Osteoblast (primary cell): ENCODE data around the gene TSPAN11. TPM values are rescaled to one million over a fixed set of nuclear protein-coding genes. Genes with fewer than 3 reads are reported as not detected.

Source experiments
- DNase-seq: peaks from one replicate; pipeline ENCODE4 v3.0.0; 2011; ENCODE audit warnings: low spot score, mixed read lengths; ENCODE audit not compliant: insufficient read length; ENCODE audit errors: missing footprints
- H2AFZ ChIP-seq: 2 replicates; pipeline ENCODE4 v1.6.0; 2011; ENCODE audit warnings: mild to moderate bottlenecking, low read length
- H3K27ac ChIP-seq: 2 replicates; pipeline ENCODE4 v1.5.1; 2011; ENCODE audit warnings: mild to moderate bottlenecking, low read depth, low read length, moderate library complexity
- H3K27me3 ChIP-seq: 2 replicates; pipeline ENCODE4 v1.6.0; 2012; ENCODE audit warnings: mild to moderate bottlenecking, control low read depth, inconsistent platforms, low read length, moderate library complexity; ENCODE audit not compliant: insufficient read depth
- H3K36me3 ChIP-seq: 2 replicates; pipeline ENCODE4 v1.5.1; 2011; ENCODE audit warnings: mild to moderate bottlenecking, low read length, control low read depth, moderate library complexity; ENCODE audit not compliant: insufficient read depth
- H3K4me1 ChIP-seq: 2 replicates; pipeline ENCODE4 v1.5.1; 2011; ENCODE audit warnings: mild to moderate bottlenecking, low read length, control low read depth, moderate library complexity; ENCODE audit not compliant: insufficient read depth
- H3K4me2 ChIP-seq: 2 replicates; pipeline ENCODE4 v1.6.0; 2011; ENCODE audit warnings: mild to moderate bottlenecking, low read length; ENCODE audit not compliant: insufficient read depth
- H3K4me3 ChIP-seq: fragments of 200-600 bp; sonication (generic); 3 replicates; pipeline ENCODE4 v1.5.1; 2012; ENCODE audit warnings: mild to moderate bottlenecking, low read length, inconsistent platforms; ENCODE audit not compliant: insufficient read depth
- H3K79me2 ChIP-seq: 2 replicates; pipeline ENCODE4 v1.6.0; 2012; ENCODE audit warnings: mild to moderate bottlenecking, low read length, control low read depth, inconsistent platforms; ENCODE audit not compliant: insufficient read depth
- H3K9me3 ChIP-seq: 2 replicates; pipeline ENCODE4 v1.5.1; 2011; ENCODE audit warnings: low read depth, low read length, control low read depth
- H4K20me1 ChIP-seq: 2 replicates; pipeline ENCODE4 v1.6.0; 2012; ENCODE audit warnings: mild to moderate bottlenecking, low read length, control low read depth; ENCODE audit not compliant: insufficient read depth
- CTCF ChIP-seq: IDR thresholded peaks from 2 replicates; pipeline ENCODE4 v1.5.1; 2011; ENCODE audit warnings: mild to moderate bottlenecking, low read depth, low read length, moderate library complexity; ENCODE audit errors: extremely low read depth
- total RNA-seq: library from RNA; depleted of rRNA; stranded (reverse); fragments of >200 nt; gene quantifications from 2 replicates; pipeline ENCODE4 v1.2.3, GENCODE V29; 2012

The TSPAN11 gene
- total RNA-seq, 1 donor = 5.4 TPM

- H3K36me3 ChIP-seq = no peaks in the 10 kb centered on the region
- H2AFZ ChIP-seq = no peak overlapping the region
- H3K4me2 ChIP-seq = no peak overlapping the region
- no peaks in the 10 kb centered on the region for H4K20me1 ChIP-seq
- TF ChIP-seq CTCF = no peak
- DNase-seq = peak; percentile 45
- no peaks in the 10 kb centered on the region for H3K4me1 ChIP-seq
- no peak overlapping the region for H3K27ac ChIP-seq
- no peaks in the 10 kb centered on the region for H3K9me3 ChIP-seq
- H3K27me3 ChIP-seq = no peaks in the 10 kb centered on the region
- no peaks in the 10 kb centered on the region for H3K79me2 ChIP-seq
- H3K4me3 ChIP-seq = no peak overlapping the region
Measured at GRCh38 chr12:30896461-30896860, 30.1 kb upstream of the TSPAN11 start.

DNA sequence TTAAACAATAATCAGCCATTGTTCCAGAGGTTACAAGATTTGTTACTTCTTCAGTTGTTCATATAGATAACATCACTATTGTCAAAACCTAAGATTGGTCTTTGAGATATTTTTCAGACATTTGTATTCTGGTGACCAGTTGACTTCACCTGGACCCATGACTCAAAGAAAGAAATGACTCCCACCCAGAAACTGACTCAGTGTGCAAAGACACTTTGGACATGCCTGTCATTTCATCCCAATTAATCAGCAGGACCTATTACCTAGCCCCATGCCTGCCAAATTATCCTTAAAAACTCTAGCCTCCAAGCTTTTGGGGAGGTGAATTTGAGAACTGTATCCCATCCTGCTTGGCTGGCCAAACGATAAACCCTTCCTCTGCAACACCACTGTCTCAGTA, 27.7 kb upstream of the TSPAN11 start:
- Histone ChIP-seq H3K79me2 (no peaks in the 10 kb centered on the region), H4K20me1 (no peaks in the 10 kb centered on the region), H3K4me2 (no peak overlapping the region), H3K36me3 (no peaks in the 10 kb centered on the region), H3K9me3 (no peaks in the 10 kb centered on the region), H3K27me3 (no peaks in the 10 kb centered on the region), H3K4me1 (no peaks in the 10 kb centered on the region), H3K27ac (no peak overlapping the region), H3K4me3 (no peak overlapping the region), H2AFZ (no peak overlapping the region)
- no peak for DNase-seq
- TF ChIP-seq CTCF = no peak

GRCh38 chr12:30900351-30900750, 26.2 kb upstream of the TSPAN11 start:
- no peaks in the 10 kb centered on the region for H4K20me1 ChIP-seq
- H3K79me2 ChIP-seq = no peaks in the 10 kb centered on the region
- H3K9me3 ChIP-seq = no peaks in the 10 kb centered on the region
- H3K4me1 ChIP-seq = no peaks in the 10 kb centered on the region
- H3K4me3 ChIP-seq = no peak overlapping the region
- no peak for DNase-seq
- H3K27me3 ChIP-seq = no peaks in the 10 kb centered on the region
- H3K4me2 ChIP-seq = no peak overlapping the region
- H3K27ac ChIP-seq = no peak overlapping the region
- H3K36me3 ChIP-seq = no peaks in the 10 kb centered on the region
- H2AFZ ChIP-seq = no peak overlapping the region
- TF ChIP-seq CTCF = no peak

DNA sequence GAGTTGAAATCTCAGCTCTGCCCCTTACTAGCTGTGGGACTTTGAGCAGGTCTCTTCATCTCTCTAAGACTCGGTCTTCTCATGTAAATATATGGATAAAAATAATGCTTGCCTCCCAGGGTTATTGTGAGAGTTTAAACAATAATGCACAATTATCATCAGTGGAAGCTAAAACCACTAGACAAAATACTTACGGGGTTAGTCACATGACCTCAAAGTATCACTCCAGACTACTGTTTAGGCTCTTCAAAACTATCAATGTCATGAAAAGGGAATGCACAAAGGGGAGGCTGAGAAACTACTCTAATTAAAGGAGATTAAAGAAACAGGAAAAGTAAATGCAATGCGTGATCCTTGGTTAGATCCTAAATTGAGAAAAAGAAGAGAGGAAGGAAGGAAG, 24.5 kb upstream of the TSPAN11 start:
- no peak overlapping the region for H3K4me2 ChIP-seq
- H3K27ac ChIP-seq = no peak overlapping the region
- no peak for DNase-seq
- no peak overlapping the region for H2AFZ ChIP-seq
- H3K4me1 ChIP-seq = no peaks in the 10 kb centered on the region
- H3K9me3 ChIP-seq = no peaks in the 10 kb centered on the region
- no peaks in the 10 kb centered on the region for H3K27me3 ChIP-seq
- H3K36me3 ChIP-seq = no peaks in the 10 kb centered on the region
- TF ChIP-seq CTCF = no peak
- H4K20me1 ChIP-seq = no peaks in the 10 kb centered on the region
- H3K4me3 ChIP-seq = no peak overlapping the region
- no peaks in the 10 kb centered on the region for H3K79me2 ChIP-seq
